DMS 273 (cell line): Measurements from ENCODE around the gene HSPB2.
"Not testable (repeated sequence)": the region's sequence is repeated elsewhere in the genome, so short reads cannot be mapped to it uniquely, and the experiment has no call there.

Source experiments
- DNase-seq: peaks from one replicate; lab custom pipeline; 2025; ENCODE audit not compliant: unreplicated experiment; lab: John Stamatoyannopoulos, UW

Gene HSPB2

DNA sequence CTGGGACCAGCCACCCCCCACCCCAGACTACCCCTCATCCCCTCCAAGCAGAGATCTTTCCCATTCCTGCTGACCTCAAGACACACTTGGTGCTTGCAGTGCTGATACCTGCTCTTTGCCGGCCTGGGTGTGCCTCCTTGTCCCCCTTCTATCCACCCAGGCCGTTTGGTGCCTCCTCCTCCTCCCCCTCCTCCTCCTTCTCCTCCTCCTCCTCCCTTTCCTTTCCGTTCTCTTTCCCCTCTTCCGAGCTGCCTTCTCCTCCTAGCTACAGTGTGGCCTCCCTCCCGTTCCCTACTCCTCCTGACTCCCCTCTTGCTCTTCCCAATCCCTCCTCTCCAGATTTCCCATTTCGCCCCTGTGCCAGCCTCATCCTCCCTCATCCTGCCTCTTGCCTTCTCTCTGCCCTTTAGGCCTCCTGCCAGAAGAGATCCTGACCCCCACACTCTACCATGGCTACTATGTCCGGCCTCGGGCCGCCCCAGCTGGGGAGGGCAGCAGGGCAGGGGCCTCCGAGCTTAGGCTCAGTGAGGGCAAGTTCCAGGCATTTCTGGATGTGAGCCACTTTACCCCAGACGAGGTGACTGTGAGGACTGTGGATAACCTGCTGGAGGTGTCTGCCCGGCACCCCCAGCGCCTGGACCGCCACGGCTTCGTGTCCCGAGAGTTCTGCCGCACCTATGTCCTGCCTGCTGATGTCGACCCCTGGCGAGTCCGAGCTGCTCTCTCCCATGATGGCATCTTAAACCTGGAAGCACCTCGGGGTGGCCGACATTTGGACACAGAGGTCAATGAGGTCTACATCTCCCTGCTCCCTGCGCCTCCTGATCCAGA is 712 bp downstream of the HSPB2 start:
- no peak for DNase-seq

- DNase-seq, result no peak
These were observed 1.5 kb downstream of the HSPB2 start for GRCh38 chr11:111913997-111914396.

- DNase-seq, result no peak
These were observed 4.2 kb downstream of the HSPB2 start for GRCh38 chr11:111916768-111917167.

GRCh38 chr11:111917312-111917711 is 4.8 kb downstream of the HSPB2 start:
- DNase-seq, result no peak

- no peak for DNase-seq
These were observed 5.3 kb downstream of the HSPB2 start for GRCh38 chr11:111917788-111918187.

- DNase-seq, result peak; percentile 80
These were observed 6.1 kb downstream of the HSPB2 start, which contains the start of gene C11orf52 for GRCh38 chr11:111918390-111919256. Gene C11orf52 (plus strand): TSS chr11:111918913. CDS start chr11:111918973, 60 bp downstream.

DNA sequence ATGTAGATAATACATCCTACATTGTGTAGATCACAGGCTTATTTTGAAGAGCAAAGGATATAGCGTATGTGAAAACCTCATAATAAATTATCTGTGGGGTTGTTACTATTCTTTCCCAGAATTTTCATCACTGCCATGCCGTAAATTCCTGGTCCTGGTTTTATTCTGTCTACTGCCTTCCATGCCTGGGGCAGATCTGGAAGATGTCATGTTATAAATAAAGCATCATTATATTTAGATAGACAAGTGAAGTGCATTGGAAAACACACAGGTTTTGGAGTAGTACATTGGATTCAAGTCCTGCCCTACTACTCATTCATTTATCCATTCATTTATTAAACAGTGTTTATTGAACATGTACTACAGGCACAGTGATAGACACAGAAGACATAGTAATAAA is 8.4 kb downstream of the HSPB2 start:
- no peak for DNase-seq

DNA sequence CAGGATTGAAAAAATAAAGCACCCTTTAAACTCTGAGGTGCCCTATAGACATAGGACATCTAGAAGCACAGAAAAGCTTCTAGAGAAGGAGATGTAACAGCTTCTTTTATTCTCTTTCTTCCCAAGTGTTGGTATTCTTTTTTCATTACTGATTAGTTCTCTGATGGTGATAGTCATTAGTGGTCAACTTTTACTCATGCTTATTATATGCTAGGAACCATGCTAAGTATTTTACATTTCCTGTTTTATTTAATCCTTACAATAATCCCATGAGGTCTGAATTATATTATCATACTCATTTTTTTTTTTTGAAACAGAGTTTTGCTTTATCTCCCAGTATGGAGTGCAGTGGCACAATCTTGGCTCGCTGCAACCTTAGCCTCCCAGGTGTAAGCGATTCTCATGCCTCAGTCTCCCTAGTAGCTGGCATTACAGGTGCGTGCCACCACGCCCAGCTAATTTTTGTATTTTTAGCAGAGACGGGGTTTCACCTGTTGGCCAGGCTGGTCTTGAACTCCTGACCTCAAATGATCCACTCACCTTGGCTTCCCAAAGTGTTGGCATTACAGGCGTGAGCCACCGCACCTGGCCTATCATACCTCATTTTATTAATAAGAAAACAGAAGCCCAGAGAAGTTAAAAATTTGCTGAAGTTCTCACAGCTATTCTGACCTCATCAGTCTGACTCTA is 9.2 kb downstream of the HSPB2 start:
- no peak for DNase-seq

DNA sequence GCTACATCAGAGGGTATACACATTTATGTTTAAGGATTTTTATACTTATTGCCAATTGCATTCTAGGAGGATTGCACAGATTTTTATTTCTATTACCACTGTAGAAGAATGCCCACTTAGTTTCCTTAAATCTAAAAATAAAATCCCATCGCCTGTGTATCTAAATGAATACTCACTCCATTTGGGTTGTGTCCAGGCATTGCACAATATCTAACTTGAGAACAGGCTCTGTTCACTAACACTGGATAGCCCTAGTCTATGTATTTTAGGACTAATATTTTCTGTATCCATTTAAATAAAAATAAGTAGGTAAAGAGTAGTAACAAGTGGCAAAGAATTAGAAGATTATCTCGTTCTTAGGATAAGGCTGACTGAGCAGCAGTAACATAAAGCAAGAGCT is 10.3 kb downstream of the HSPB2 start:
- peak; percentile 51 for DNase-seq

DNA sequence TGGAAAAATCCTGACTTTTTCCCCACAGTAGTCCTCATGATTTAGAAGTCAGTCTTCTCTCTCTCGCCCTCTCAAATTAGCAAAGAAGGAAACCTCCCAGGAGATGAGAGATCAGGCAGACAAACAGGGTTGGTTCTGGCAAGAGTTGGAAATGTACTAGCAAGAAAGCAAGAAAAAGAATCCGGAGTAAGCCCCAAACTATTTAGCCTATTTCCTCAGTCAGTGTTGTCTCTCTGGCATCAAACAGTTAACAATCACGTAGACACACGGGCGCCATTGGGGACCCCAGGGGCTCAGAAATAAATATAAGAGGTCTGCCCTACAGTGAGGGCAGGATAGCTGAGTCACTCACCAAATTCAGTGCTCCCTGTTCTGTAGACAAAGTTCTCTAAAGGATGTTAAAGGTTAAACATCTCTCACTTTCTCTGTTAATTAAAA is 10.8 kb downstream of the HSPB2 start:
- peak; percentile 9 for DNase-seq

DNA sequence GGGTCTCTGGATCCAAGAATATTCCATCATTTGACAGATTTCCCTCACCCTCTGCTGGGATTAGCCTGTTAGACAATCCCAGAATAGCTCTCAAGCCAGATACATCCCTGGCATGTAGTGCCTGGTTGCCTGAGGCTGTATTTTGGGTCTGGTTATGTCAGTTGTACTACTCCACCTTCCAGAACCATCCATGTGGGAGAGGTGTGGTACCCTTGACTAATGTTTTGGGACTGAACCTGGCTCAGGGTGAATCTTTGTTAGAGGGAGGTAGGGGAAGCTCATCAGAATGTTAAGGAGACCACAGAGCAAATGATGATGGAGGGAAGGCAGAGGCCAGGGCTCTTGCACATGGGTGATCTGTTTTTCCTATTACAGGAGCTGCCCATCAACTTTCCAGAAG is 11.4 kb downstream of the HSPB2 start:
- DNase-seq, result no peak

- no peak for DNase-seq
These were observed 13.4 kb downstream of the HSPB2 start for GRCh38 chr11:111925953-111926352.

- DNase-seq, result peak; percentile 98
These were observed 14.2 kb downstream of the HSPB2 start for GRCh38 chr11:111926505-111927391.

- DNase-seq, result no peak
These were observed 17.9 kb downstream of the HSPB2 start for GRCh38 chr11:111930472-111930871.

GRCh38 chr11:111932611-111932950 is 20.0 kb downstream of the HSPB2 start:
- DNase-seq, result no peak

GRCh38 chr11:111933176-111933575 is 20.6 kb downstream of the HSPB2 start:
- DNase-seq, result not testable (repeated sequence)

DNA sequence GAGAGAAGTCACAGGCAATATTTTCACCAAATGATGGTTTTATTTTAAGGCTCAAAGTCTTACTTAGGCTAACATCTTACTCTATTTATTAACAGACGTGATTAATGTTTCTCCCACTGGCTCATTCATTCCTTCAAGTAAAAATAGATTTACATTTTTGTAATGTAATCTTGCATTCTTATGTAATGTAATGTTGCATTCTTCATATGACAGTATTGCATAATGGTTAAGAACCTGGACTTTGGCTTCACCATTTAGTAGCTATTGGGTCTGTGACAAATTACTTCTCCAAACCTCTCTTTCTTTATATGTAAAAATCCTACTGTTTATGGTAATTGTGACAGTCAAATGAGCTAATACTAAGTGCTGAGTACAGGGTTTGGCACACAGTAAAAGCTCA is 21.3 kb downstream of the HSPB2 start:
- DNase-seq, result no peak

DNA sequence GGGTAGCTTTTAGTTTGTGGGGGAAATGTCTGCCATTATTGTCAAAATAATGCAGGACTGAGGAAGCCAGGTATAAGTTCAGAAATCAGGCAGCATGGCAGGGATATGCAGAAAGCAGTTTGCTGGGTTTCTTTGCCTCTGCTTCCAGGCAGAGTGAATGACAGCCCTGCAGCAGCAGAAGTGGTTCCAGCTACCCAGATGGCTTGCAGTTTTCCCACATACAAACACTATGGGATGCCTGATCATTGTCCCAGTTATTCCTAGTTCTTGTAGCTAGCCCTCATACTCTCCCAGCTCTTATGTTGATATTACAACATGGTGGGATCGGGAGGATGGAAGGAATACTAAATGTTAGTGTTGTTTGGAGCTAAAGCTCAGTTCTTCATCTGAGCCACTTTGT is 21.8 kb downstream of the HSPB2 start:
- DNase-seq, result peak; percentile 23

DNA sequence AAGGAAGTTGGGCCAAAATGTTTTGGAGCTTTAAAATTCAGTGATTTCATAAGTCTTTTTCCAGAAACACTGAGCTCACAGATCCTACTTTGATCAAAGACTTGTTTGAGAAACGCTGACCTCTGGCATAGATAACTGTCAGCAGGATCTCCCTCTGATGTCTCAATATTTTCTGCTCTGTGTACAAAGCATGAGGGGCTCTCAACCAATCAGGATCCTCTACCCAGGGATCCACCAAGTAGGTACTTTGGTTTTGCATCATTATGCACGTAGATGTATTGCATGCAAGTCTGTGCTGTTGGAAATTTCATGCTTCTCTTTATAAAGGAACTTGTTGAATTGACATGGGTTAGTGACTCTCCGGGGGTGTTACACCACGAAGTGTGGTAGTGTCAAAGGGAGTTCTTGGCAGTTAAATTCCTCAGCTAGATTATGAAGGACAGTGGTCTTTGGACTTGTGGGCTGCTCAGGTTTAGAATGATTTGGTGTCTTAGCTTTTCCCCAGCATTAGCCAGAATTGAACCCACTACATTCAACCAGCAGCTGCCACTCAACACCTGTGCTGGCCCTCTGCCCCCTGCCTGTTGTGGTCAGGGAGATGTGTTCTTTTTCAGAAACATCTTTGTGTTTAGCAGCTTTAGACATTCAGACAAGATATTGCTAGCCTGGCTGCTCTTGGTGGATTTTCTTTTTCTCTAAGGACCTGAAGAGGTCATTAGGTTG is 22.9 kb downstream of the HSPB2 start:
- no peak for DNase-seq

GRCh38 chr11:111936040-111936540 is 23.6 kb downstream of the HSPB2 start:
- no peak for DNase-seq
